GM21786 (cell line): ENCODE measurements around the gene RIPOR3.
"Not testable (repeated sequence)": the region's sequence is repeated elsewhere in the genome, so short reads cannot be mapped to it uniquely, and the experiment has no call there.

ENCODE experiments used
- ATAC-seq: cut with Tn5 transposase; IDR thresholded peaks from one replicate; pipeline ENCODE4 v1.9.1; 2021; ENCODE audit not compliant: unreplicated experiment

RIPOR3 gene

DNA sequence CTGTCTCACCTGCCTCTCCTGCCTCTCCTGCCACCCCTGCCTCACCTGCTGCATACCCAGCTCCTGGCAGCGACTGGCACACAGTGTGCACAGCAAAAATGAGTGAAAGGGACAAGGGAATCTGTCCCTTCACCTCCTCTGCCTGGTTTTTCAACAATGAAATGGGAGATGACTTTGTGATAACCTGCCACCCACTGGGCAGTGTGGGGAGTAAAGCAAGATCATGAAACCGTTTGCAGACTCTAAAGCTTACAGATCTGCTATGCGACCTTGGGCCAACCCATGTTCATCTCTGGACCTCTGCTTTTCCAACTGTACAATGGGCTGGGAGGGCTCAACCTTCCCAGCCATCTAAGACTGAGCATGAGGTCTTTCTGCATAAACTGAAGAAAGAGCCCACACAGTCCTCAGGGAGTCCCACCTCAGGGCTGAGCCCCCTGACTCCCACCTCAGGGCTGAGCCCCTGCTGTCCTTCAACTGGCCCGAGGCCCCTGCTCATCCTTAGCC is 81.1 kb downstream of the RIPOR3 start:
- no peak for ATAC-seq

DNA sequence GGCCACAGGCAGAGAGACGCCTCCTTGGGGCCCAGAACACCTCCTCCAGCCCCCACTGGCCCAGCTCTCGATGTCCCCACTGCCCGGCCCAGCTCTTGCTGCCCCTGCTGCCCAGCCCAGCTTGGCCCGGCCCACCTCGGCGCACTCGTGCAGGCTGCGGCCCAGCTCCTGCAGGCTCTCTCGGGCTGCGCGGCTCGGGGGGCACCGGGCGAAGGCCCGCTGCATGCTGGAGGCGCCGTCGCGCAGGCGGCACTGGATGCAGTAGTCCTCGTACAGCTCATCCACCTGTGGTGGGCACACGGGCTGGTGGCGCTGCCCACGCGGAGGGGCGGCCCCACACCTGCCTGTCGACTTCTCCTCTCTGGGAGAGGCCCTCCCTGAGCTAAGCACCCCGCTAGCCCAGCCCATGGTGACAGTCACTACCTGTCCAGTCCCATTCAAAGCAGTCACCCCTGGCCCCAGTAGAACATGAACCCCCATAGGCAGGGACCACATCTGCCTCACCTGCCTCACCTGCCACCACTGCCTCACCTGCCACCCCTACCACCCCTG is 81.8 kb downstream of the RIPOR3 start:
- no peak for ATAC-seq

DNA sequence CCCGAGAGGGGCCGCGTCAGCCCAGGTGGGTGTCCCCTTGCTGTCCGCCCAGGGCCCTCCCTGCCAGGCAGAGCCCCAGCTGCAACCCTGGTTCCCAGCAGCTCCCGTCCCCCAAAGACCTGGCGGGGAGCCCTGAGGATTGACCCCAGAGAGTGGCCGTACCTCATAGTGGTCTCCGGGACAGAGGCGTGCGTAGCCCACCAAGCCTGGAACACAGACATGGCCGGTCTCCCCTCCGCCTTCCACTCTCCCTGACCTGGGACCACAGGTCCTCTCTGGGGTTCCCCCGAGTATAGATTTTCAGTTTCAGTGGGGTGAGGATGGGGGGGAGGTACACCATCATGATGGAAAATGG is 82.6 kb downstream of the RIPOR3 start:
- ATAC-seq, result no peak

DNA sequence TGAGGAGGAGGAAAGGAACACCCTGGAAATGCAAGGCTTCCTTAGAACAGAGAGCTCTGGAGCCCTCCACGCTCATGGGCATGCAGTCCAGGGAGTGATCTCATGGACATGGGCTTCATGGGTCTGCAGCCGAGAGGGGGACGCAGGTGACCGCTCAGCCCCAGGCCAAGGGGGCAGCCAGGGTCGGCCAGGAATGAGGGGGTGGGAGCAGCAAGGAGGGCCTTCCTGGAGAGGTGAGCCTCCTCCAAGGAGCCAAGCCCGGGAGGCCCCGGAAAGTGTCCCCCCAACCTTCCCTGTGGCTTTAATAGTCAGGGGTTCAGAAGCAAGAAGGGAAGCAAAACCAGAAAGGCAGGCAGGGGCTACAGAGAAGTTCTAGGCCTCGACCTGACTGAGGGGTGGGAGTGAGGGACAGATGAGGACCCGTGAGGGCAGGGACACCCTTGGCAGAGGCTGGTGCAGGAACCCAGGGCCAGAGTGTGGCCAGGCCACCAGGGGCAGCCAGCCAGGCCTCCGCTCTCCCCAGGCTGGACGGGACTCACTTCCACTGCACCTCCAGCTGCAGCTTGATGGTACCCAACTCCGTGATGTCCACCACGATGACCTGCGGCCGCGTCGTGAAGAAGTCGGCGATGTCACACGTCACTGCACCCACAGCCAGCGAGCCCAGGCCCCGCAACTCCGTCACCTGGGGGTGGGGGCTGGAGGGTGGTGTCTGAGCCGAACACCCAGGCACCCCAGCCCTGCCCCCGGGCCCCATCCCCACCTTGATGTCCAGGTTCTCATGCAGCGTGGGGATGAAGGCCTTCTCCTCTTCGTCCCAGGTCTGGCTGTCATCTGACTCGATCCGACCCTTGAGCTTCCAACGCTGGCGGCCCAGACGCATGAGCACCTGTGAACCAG is 83.2 kb downstream of the RIPOR3 start:
- no peak for ATAC-seq

DNA sequence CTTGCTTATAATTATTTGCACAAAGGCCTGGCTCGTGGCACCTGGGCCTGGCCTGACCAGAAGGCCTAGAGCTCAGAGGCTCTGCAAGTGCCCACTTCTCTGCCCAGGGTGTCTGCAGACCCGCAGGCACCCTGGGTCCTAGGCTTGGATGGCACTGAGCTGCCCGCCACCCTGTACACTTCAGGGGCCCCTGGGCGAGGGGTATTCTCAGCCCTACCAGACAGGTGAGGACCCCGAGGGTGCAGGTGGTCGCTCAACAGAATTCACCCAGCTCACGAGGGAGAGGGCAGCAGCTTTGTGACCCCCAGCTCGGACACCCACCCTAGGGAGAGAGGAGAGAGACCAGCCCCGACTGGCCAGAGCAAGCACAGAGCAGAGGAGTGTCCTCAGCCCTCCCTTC is 83.9 kb downstream of the RIPOR3 start:
- ATAC-seq, result no peak

DNA sequence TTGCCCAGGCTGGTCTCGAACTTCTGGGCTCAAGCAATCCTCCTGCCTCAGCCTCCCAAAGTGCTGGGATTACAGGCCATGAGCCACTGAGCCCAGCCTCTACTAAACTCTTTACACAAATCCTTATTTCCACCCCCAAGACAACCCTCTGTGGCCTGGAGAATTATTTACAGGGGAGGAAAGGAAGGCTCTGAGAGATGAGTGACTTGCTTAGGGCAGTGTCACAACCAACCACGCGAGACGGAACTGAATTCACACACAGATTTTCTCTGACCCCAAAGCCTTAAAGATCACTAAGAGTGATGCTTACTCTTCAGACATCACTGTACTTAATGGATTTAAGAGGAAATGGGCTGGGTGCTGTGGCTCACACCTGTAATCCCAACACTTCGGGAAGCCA is 86.2 kb downstream of the RIPOR3 start:
- ATAC-seq, result no peak

DNA sequence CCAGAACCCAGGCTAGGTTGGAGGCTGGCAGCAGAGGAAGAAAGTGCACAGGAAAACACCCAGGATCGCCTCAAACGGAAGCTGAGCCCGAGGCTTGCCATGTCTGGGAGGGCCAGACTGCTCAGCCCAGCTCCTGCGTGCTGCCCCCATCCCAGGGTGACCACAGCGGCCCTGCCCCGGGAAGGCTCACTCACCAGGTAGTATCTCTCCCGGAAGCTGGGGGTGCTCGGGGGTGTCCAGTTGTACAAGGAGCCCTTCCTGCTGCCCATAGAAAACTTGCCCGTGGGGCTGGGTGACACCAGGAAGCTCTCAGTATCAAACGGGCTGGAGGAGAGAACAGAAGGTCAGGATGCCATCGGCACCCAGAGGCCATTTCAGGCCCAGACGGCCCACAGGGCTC is 86.9 kb downstream of the RIPOR3 start:
- ATAC-seq, result no peak

DNA sequence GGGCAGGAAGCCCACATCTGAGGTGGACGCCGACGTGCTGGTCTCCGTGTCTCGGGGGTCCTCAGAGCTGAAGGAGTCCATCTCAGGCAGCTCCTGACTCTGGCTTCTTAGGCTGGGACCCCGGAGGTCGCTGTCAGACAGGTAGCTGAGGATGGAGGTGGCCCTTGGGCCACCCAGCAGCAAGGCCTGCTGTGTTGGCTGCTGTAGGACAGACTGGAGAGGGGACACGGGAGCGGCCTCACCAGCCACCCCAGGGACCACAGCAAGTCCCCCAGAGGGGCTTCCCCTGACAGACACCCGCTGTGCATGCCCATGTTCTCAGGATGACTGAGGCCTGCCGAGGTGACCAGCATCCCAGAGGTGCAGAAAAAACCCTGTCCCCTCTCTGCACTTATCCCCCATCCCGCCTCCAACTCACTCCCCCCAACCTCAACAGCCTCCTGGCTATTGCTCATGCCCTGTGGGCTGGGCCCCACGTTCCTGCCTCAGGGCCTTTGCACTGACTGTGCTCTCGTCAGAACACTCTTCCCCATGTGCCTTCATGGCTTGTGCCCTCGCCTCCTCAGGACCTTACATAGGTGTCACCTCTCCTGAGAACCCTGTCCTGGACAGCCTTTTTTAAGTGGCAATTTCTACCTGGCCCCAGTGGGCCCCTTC is 88.8 kb downstream of the RIPOR3 start:
- no peak for ATAC-seq

DNA sequence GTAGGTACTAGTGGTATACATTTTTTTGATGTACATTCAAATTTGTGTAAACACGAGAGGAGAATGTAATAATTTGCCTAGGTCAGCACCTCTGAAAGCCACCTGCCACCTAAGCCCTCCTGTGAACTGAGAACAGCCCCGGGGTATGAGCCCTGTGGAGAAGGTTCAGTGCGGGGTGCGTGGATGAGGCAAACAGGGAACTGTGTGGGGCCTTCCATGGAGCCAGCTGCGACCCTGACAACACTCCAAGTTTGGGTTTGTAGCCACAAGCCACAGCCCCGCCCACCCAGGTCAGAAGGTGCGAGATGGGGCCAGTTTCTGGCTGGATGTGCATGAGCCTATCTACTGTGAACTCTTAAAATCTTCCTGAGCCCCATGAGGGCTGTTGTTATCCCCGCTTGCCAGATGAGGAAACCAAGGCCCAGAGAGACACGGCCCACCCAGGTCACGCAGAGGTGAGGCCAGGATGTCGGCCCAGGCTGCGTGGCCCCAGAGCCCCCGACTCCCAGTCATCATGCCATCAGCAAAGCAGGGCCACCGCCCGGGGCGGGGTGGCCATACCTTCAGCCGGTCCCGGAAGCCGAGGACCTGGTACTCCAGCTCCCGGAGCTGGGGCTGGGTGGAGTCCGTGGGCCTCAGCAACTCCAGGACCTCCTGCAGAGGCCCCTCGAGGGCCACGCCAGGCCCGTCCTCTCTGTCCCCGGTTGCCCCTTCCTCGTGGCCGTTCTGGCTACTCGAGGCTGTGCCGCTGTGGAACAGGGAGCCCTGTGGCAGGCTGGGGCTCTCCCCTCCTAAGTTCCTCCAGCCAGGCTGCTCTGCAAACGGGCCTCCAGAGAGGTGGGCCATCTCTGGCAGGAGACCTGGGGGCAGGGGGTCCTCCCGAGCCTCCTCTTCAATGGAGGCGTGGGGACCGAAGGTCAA is 89.6 kb downstream of the RIPOR3 start:
- no peak for ATAC-seq

DNA sequence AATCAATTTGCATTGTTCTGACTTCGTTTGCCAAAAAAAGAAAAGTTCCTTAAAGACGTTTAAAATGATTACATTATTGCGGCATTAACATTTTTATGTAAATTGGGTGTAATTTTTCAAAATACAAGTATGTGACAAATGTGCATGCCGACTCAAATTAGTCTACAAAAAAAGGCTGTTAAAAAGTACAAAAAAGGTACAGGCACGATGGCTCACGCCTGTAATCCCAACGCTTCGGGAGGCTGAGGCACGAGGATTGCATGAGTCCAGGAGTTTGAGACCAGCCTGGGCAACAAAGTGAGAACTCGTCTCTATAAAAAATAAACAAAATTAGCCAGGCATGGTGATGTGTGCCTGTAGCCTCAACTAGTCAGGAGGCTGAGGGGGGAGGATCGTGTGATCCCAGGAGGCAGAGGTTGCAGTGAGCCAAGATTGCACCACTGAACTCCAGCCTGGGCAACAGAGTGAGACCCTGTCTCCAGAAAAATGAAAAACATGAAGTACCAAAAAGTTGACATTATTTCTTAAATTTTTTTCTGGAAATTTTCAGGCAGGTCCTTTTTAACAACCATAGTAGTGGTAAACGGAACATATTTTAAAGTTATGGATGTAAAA is 91.0 kb downstream of the RIPOR3 start:
- no peak for ATAC-seq

DNA sequence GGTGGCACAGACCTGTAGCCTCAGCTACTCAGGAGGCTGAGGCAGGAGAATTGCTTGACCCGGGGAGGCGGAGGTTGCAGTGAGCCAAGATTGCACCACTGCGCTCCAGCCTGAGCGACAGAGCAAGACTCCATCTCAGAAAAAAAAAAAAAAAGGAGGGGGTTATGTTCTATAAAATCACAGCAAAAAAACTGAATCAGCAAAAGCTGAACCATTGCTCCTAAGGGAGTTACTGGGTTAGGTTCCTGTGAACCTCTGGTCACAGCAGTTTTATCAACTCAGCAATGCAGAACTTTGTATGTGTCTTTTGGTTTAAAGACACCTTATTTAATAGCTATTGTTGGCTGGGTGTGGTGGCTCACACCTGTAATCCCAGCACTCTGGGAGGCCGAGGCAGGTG is 92.6 kb downstream of the RIPOR3 start:
- ATAC-seq, result not testable (repeated sequence)

DNA sequence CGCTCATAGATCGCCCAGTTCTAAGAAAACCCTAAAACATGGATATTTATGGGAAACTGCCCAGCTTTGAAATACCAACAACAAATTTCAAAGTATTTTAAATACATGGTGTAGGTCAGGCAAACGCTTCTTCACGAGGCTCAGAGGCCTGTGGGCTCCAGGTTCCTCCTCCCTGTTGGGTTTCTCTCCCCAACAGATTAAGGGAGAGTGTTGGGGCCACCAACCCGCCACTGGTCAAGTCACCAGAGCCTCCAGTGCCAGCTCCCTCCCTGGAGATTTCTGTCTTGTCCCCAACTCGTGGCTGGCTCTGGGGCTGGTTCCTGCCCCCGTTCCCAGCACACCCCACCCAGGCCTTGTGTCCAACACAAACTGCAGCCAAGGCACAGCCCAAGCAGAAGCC is 93.3 kb downstream of the RIPOR3 start:
- ATAC-seq, result no peak

DNA sequence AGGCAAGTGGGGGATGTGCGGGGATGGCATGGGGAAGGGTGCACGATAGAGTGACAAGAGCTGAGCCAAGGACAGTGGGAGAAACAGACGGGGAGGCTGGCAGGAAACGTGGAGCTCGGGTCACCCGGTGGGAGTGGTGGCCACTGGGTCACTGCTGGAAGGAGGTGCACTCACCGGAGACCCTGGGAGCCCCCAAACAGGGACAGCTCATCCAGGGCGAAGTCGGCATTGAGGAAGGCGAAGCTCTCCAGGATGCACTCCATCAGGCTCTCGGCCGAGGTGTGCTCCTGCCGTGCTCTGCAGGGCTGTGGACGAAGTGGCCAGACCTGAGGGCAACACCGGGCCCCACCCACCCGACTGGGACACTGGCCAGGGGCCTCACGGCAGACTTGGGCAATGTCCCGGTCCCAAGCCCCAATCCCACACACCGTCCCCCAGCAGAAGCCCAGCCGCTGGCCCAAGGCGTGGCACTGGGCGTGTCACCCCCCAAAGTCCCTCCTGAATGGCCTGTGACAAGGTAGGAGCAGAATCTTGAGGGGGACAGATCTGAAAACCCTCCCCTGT is 93.9 kb downstream of the RIPOR3 start:
- ATAC-seq, result no peak

DNA sequence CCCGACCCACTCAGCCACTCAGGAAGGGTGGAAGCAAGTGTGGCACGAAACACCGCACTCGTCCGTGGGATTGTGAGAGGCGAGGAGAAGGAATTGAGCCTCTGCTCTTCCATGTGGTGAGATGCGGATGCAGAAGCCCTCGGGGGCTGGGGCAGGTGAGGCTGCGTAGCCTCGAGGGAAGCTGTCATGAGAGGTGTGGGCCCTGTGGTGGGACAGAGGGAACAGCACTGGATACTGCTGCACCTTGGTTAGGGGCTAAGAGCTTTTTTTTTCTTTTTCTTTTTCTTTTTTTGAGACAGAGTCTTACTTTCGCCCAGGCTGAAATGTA is 94.7 kb downstream of the RIPOR3 start:
- no peak for ATAC-seq

DNA sequence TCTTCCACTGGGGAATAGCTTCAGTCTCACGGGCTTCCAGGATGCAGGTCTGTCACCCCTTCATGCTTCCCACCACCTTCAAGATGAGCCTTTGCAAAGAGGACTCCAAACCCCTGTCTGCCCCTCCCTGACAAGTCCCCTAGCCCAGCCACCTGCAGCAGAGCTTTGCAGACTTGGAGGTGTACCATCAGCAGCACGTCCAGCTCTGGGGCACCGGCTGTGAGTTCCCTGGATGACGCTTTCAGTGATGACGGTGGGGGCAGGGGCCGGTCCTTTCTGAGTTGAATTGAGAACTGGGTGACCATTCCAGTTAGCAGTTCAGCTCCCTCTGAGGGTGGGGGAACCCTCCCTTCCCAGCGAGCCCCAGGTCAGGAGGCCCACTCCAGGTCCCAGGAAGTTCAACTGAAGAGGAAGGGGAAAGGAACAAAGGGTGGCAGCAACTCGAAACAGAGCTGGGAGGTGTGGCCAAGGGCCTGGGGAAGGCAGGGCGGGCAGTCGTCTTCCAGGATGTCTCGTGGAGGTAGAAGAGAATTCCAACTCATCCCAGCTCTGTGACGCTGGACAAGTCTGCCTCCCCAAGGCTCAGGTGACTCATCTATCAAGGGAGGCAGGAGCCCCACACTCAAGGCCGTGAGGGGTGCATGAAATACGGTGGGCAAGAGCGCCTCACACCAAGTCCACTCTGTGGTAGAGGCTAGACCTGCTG is 95.2 kb downstream of the RIPOR3 start:
- ATAC-seq, result no peak

DNA sequence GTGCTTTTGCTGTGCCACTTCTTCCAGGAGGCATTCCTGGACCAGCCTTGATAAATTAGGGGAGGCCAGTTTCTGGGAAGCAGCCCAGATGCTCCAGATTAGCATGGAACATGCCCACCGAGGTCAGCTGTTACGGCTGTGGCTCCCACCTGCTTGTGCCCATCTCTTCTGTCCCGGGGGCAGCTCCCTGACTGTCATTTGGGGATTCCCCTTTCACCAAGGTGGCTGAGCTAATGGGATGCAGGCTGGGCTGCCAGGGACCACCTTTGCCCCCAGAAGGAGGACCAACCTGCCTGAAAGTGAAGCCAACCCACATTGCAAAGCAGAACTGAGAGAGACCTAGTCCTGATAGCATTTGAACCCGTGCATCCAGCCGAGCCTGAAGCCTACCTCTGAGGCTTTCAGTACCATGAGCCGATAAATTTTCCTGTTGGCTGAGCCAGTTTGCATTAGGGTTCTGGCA is 95.9 kb downstream of the RIPOR3 start:
- no peak for ATAC-seq

DNA sequence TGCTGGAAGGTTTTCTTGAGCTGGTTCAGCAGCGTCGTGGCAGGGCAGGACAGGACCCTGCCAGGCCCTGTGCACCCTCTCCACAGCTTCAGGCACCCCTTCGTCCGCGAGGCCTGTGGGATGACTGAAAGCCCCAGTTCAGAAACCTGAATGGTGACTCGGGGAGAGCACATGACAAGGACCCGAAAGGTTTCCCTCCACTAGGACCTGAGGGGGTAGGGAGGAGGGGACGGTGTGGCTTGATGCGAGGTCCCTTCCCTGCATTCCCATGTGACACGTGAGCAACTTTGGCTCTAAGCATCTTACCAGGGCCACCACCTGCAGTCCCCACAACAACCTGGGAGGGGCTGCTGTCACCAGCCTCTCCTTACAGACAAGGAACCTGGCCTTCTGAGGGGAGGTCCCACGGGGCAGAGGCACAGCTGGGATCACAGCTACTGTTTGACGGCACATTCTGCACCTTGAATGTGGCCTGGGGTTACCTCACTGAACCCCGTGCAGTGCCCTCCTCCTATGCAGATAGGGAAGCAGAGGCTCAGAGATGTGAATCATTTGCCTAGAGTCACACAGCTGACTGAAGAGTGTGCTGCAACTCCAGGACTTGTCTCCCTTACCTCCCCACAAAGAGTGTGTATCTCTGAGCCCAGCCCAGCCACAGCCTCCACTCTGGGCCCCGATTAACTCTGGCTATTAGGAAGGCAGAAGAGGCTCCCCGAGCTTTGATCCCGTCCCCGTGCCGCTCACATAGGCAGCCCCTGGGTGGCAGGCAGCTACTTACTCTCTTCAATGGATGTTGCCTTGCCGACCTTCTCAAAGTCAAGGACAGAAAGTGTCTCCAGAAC is 96.5 kb downstream of the RIPOR3 start:
- no peak for ATAC-seq

DNA sequence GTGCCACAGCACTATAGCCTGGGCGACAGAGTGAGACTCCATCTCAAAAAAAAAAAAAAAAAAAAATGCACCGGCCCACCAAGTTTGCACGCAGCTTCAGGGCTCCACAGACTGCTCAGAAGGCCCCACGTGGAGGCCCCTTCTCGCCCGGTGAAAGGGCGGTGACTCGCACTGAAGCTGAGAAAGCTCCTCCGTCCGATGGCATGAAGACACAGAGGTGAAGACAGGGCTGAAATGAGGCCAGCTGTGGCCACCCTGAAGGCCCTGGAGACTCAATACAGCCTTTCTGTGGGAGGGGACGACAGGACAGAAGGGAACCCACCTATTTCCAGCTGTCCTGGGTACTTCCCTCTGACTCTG is 97.1 kb downstream of the RIPOR3 start:
- no peak for ATAC-seq

DNA sequence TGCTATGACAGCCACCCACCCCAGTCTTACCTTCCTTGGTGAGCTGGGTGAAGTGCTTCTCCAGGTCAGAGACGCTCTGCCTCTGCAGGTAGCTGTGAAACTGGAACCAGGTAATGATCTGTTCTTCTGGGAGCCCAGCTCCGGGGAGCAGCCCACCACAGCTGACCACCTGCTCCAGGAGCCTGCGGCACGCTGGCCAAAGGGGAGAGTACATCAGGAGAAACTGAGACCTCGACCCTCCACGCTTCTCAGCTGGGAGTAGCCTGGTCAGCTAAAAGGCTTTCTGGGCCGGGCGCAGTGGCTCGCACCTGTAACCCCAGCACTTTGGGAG is 98.4 kb downstream of the RIPOR3 start:
- no peak for ATAC-seq
